HEK293 (cell line): ENCODE data around the gene ZNF710.

ENCODE experiments used
- BCL11A ChIP-seq: fragments of 450-650 bp; formaldehyde crosslinking; IDR thresholded peaks from 2 replicates; pipeline ENCODE4 v1.5.1; 2016; ENCODE audit warnings: low read depth, missing biosample characterization, missing genetic modification characterization
- EGR2 ChIP-seq: fragments of 450-650 bp; formaldehyde crosslinking; IDR thresholded peaks from 2 replicates; pipeline ENCODE4 v1.5.1; 2016; ENCODE audit warnings: low read depth, missing biosample characterization, missing genetic modification characterization
- GLIS1 ChIP-seq: fragments of 450-650 bp; formaldehyde crosslinking; IDR thresholded peaks from 2 replicates; pipeline ENCODE4 v1.5.1; 2016; ENCODE audit warnings: missing biosample characterization, missing genetic modification characterization
- MEIS1 ChIP-seq: sonication (generic); formaldehyde crosslinking; IDR thresholded peaks from 2 replicates; pipeline ENCODE4 v1.8.1; 2022; ENCODE audit warnings: missing genetic modification reagents, mild to moderate bottlenecking, borderline replicate concordance
- MYNN ChIP-seq: fragments of 450-650 bp; formaldehyde crosslinking; IDR thresholded peaks from 2 replicates; pipeline ENCODE4 v1.5.1; 2016; ENCODE audit warnings: missing biosample characterization, missing genetic modification characterization, borderline replicate concordance
- PRDM1 ChIP-seq: fragments of 450-650 bp; formaldehyde crosslinking; IDR thresholded peaks from 2 replicates; pipeline ENCODE4; 2016; ENCODE audit warnings: missing biosample characterization, missing genetic modification characterization
- SCRT2 ChIP-seq: fragments of 450-650 bp; formaldehyde crosslinking; IDR thresholded peaks from 2 replicates; pipeline ENCODE4 v1.5.1; 2016; ENCODE audit warnings: missing biosample characterization, missing genetic modification characterization
- SP3 ChIP-seq: fragments of 450-650 bp; formaldehyde crosslinking; IDR thresholded peaks from 2 replicates; pipeline ENCODE4 v1.5.1; 2016; ENCODE audit warnings: missing biosample characterization, missing genetic modification characterization
- WT1 ChIP-seq: fragments of 450-650 bp; formaldehyde crosslinking; IDR thresholded peaks from 2 replicates; pipeline ENCODE4 v1.5.1; 2016; ENCODE audit warnings: missing biosample characterization, missing genetic modification characterization
- YY1 ChIP-seq: fragments of 450-650 bp; formaldehyde crosslinking; IDR thresholded peaks from 2 replicates; pipeline ENCODE4 v1.5.1; 2018; ENCODE audit warnings: missing biosample characterization, missing genetic modification characterization
- ZBTB20 ChIP-seq: fragments of 450-650 bp; formaldehyde crosslinking; IDR thresholded peaks from 2 replicates; pipeline ENCODE4 v1.5.1; 2016; ENCODE audit warnings: missing biosample characterization, missing genetic modification characterization
- ZNF140 ChIP-seq: fragments of 450-650 bp; formaldehyde crosslinking; IDR thresholded peaks from 2 replicates; pipeline ENCODE4 v1.5.1; 2016; ENCODE audit warnings: missing biosample characterization, missing genetic modification characterization
- ZNF148 ChIP-seq: fragments of 450-650 bp; formaldehyde crosslinking; IDR thresholded peaks from 2 replicates; pipeline ENCODE4 v1.5.0; 2017; ENCODE audit warnings: missing biosample characterization, missing genetic modification characterization, borderline replicate concordance
- ZNF16 ChIP-seq: fragments of 450-650 bp; formaldehyde crosslinking; IDR thresholded peaks from 2 replicates; pipeline ENCODE4 v1.5.1; 2016; ENCODE audit warnings: low read depth, missing biosample characterization, missing genetic modification characterization
- ZNF404 ChIP-seq: fragments of 450-650 bp; formaldehyde crosslinking; IDR thresholded peaks from 2 replicates; pipeline ENCODE4 v1.5.1; 2017; ENCODE audit warnings: missing biosample characterization, missing genetic modification characterization
- ZNF558 ChIP-seq: fragments of 450-650 bp; formaldehyde crosslinking; IDR thresholded peaks from 2 replicates; pipeline ENCODE4 v1.5.1; 2016; ENCODE audit warnings: missing biosample characterization, missing genetic modification characterization
- ZNF560 ChIP-seq: fragments of 450-650 bp; formaldehyde crosslinking; IDR thresholded peaks from 2 replicates; pipeline ENCODE4 v1.5.1; 2017; ENCODE audit warnings: missing biosample characterization, missing genetic modification characterization, borderline replicate concordance
- ZNF629 ChIP-seq: fragments of 450-650 bp; formaldehyde crosslinking; IDR thresholded peaks from 2 replicates; pipeline ENCODE4 v1.5.1; 2017; ENCODE audit warnings: missing biosample characterization, missing genetic modification characterization
- ZNF792 ChIP-seq: fragments of 450-650 bp; formaldehyde crosslinking; IDR thresholded peaks from 2 replicates; pipeline ENCODE4 v1.5.1; 2016; ENCODE audit warnings: missing biosample characterization, missing genetic modification characterization
- ZXDB ChIP-seq: fragments of 450-650 bp; formaldehyde crosslinking; IDR thresholded peaks from 2 replicates; pipeline ENCODE4 v1.5.1; 2016; ENCODE audit warnings: missing biosample characterization, missing genetic modification characterization
- TF ChIP-seq, protein P1 (sequence below): fragments of 450-650 bp; formaldehyde crosslinking; IDR thresholded peaks from 2 replicates; pipeline ENCODE4 v1.5.1; 2016; ENCODE audit warnings: missing biosample characterization, missing genetic modification characterization
- TF ChIP-seq, protein P2 (sequence below): fragments of 450-650 bp; formaldehyde crosslinking; IDR thresholded peaks from 2 replicates; pipeline ENCODE4 v1.5.1; 2016; ENCODE audit warnings: missing biosample characterization, missing genetic modification characterization
- TF ChIP-seq, protein P3 (sequence below): fragments of 450-650 bp; formaldehyde crosslinking; IDR thresholded peaks from 2 replicates; pipeline ENCODE4 v1.5.1; 2016; ENCODE audit warnings: missing biosample characterization, missing genetic modification characterization
- TF ChIP-seq, protein P4 (sequence below): fragments of 450-650 bp; formaldehyde crosslinking; IDR thresholded peaks from 2 replicates; pipeline ENCODE4 v1.5.1; 2016; ENCODE audit warnings: missing biosample characterization, missing genetic modification characterization

Gene ZNF710

GRCh38 chr15:90106522-90107117, 105.5 kb downstream of the ZNF710 start (continued):
- TF ChIP-seq MYNN (tag by site-specific recombination) (no peak), ZNF629 (no peak), ZNF404 (no peak), ZXDB (tag by site-specific recombination) (0 out of 2 replicates have a peak, but pooled peaks have one; percentile 22), EGR2 (tag by site-specific recombination) (peak; percentile 54), ZNF148 (tag by site-specific recombination) (no peak), SP3 (tag by site-specific recombination) (peak; percentile 29; the same call in 1 of the 2 replicates), MEIS1 (no peak), WT1 (peak; percentile 77), PRDM1 (tag by site-specific recombination) (peak; percentile 65; the same call in 1 of the 2 replicates), ZNF792 (tag by site-specific recombination) (no peak), YY1 (tag by site-specific recombination) (no peak), BCL11A (no peak), ZNF16 (tag by site-specific recombination) (no peak), ZNF558 (tag by site-specific recombination) (no peak), GLIS1 (tag by site-specific recombination) (peak; percentile 78), SCRT2 (tag by site-specific recombination) (peak; percentile 33), ZNF140 (tag by site-specific recombination) (no peak), ZNF560 (no peak), ZBTB20 (tag by site-specific recombination) (no peak)
- TF ChIP-seq, protein P1, sequence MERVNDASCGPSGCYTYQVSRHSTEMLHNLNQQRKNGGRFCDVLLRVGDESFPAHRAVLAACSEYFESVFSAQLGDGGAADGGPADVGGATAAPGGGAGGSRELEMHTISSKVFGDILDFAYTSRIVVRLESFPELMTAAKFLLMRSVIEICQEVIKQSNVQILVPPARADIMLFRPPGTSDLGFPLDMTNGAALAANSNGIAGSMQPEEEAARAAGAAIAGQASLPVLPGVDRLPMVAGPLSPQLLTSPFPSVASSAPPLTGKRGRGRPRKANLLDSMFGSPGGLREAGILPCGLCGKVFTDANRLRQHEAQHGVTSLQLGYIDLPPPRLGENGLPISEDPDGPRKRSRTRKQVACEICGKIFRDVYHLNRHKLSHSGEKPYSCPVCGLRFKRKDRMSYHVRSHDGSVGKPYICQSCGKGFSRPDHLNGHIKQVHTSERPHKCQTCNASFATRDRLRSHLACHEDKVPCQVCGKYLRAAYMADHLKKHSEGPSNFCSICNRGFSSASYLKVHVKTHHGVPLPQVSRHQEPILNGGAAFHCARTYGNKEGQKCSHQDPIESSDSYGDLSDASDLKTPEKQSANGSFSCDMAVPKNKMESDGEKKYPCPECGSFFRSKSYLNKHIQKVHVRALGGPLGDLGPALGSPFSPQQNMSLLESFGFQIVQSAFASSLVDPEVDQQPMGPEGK (tag by site-specific recombination): peak; percentile 54
- TF ChIP-seq, protein P2, sequence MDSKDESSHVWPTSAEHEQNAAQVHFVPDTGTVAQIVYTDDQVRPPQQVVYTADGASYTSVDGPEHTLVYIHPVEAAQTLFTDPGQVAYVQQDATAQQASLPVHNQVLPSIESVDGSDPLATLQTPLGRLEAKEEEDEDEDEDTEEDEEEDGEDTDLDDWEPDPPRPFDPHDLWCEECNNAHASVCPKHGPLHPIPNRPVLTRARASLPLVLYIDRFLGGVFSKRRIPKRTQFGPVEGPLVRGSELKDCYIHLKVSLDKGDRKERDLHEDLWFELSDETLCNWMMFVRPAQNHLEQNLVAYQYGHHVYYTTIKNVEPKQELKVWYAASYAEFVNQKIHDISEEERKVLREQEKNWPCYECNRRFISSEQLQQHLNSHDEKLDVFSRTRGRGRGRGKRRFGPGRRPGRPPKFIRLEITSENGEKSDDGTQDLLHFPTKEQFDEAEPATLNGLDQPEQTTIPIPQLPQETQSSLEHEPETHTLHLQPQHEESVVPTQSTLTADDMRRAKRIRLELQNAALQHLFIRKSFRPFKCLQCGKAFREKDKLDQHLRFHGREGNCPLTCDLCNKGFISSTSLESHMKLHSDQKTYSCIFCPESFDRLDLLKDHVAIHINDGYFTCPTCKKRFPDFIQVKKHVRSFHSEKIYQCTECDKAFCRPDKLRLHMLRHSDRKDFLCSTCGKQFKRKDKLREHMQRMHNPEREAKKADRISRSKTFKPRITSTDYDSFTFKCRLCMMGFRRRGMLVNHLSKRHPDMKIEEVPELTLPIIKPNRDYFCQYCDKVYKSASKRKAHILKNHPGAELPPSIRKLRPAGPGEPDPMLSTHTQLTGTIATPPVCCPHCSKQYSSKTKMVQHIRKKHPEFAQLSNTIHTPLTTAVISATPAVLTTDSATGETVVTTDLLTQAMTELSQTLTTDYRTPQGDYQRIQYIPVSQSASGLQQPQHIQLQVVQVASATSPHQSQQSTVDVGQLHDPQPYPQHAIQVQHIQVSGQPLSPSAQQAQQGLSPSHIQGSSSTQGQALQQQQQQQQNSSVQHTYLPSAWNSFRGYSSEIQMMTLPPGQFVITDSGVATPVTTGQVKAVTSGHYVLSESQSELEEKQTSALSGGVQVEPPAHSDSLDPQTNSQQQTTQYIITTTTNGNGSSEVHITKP: peak; percentile 50; the same call in 1 of the 2 replicates
- TF ChIP-seq, protein P3, sequence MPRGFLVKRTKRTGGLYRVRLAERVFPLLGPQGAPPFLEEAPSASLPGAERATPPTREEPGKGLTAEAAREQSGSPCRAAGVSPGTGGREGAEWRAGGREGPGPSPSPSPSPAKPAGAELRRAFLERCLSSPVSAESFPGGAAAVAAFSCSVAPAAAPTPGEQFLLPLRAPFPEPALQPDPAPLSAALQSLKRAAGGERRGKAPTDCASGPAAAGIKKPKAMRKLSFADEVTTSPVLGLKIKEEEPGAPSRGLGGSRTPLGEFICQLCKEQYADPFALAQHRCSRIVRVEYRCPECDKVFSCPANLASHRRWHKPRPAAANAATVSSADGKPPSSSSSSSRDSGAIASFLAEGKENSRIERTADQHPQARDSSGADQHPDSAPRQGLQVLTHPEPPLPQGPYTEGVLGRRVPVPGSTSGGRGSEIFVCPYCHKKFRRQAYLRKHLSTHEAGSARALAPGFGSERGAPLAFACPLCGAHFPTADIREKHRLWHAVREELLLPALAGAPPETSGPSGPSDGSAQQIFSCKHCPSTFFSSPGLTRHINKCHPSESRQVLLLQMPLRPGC (tag by site-specific recombination): peak; percentile 88
- TF ChIP-seq, protein P4, sequence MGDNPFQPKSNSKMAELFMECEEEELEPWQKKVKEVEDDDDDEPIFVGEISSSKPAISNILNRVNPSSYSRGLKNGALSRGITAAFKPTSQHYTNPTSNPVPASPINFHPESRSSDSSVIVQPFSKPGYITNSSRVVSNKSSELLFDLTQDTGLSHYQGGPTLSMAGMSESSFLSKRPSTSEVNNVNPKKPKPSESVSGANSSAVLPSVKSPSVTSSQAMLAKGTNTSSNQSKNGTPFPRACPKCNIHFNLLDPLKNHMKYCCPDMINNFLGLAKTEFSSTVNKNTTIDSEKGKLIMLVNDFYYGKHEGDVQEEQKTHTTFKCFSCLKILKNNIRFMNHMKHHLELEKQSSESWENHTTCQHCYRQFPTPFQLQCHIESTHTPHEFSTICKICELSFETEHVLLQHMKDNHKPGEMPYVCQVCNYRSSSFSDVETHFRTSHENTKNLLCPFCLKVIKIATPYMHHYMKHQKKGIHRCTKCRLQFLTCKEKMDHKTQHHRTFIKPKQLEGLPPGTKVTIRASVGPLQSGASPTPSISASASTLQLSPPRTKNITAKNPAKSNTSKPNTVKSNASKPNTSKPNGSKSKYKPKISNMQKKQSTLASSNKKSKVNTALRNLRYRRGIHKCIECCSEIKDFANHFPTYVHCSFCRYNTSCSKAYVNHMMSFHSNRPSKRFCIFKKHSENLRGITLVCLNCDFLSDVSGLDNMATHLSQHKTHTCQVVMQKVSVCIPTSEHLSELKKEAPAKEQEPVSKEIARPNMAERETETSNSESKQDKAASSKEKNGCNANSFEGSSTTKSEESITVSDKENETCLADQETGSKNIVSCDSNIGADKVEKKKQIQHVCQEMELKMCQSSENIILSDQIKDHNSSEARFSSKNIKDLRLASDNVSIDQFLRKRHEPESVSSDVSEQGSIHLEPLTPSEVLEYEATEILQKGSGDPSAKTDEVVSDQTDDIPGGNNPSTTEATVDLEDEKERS (tag by site-specific recombination): no peak
